GM23248 (cell line): Measurements from ENCODE around the gene METTL9. TPM values are rescaled to one million over a fixed set of nuclear protein-coding genes. Genes with fewer than 3 reads are reported as not detected.
A peak's percentile ranks its signal among the peaks of the same experiment; 100 is the strongest.
"Not testable (repeated sequence)": the region's sequence is repeated elsewhere in the genome, so short reads cannot be mapped to it uniquely, and the experiment has no call there.

Source experiments
- DNase-seq: peaks from one replicate; pipeline ENCODE4 v3.0.0-alpha.2; 2015
- H2AFZ ChIP-seq: fragments of 200-600 bp; sonication (generic); 2 replicates; pipeline ENCODE4 v1.6.1; 2016; ENCODE audit warnings: antibody characterized with exemption
- H3F3A ChIP-seq: fragments of 200-600 bp; sonication (generic); 2 replicates; pipeline ENCODE4 v1.6.1; 2016; ENCODE audit warnings: mild to moderate bottlenecking, antibody characterized with exemption, mixed run types; ENCODE audit not compliant: insufficient read depth
- H3K27ac ChIP-seq: fragments of 200-600 bp; sonication (generic); 2 replicates; pipeline ENCODE4 v1.5.1; 2016; ENCODE audit warnings: mild to moderate bottlenecking
- H3K27me3 ChIP-seq: fragments of 200-600 bp; sonication (generic); replicated peaks from 2 replicates; pipeline ENCODE4 v1.6.1; 2016; ENCODE audit warnings: mild to moderate bottlenecking; ENCODE audit not compliant: insufficient read depth
- H3K36me3 ChIP-seq: fragments of 200-600 bp; sonication (generic); 2 replicates; pipeline ENCODE4 v1.6.1; 2016; ENCODE audit warnings: low read depth, mild to moderate bottlenecking
- H3K4me1 ChIP-seq: fragments of 200-600 bp; sonication (generic); 2 replicates; pipeline ENCODE4 v1.6.1; 2016; ENCODE audit warnings: mild to moderate bottlenecking; ENCODE audit not compliant: insufficient read depth
- H3K4me2 ChIP-seq: fragments of 200-600 bp; sonication (generic); one replicate; pipeline ENCODE4 v1.6.1; 2016; ENCODE audit warnings: mild to moderate bottlenecking; ENCODE audit not compliant: unreplicated experiment
- H3K4me3 ChIP-seq: fragments of 200-600 bp; sonication (generic); 2 replicates; pipeline ENCODE4 v1.5.1; 2016; ENCODE audit warnings: mild to moderate bottlenecking
- H3K79me2 ChIP-seq: fragments of 200-600 bp; sonication (generic); 2 replicates; pipeline ENCODE4 v1.6.1; 2016; ENCODE audit warnings: mild to moderate bottlenecking; ENCODE audit not compliant: insufficient read depth
- H3K9ac ChIP-seq: fragments of 200-600 bp; sonication (generic); 2 replicates; pipeline ENCODE4 v1.6.1; 2016; ENCODE audit warnings: mild to moderate bottlenecking
- H3K9me2 ChIP-seq: fragments of 200-600 bp; sonication (generic); 2 replicates; pipeline ENCODE4 v1.6.1; 2016; ENCODE audit warnings: mixed run types, mild to moderate bottlenecking, moderate library complexity; ENCODE audit not compliant: insufficient read depth
- H3K9me3 ChIP-seq: fragments of 200-600 bp; sonication (generic); one replicate; pipeline ENCODE4 v1.6.1; 2017; ENCODE audit warnings: low read depth
- H4K20me1 ChIP-seq: fragments of 200-600 bp; sonication (generic); 2 replicates; pipeline ENCODE4 v1.6.0; 2016; ENCODE audit not compliant: insufficient read depth
- EZH2 ChIP-seq: fragments of 200-600 bp; sonication (generic); IDR thresholded peaks from 2 replicates; pipeline ENCODE4 v1.6.1; 2018; ENCODE audit warnings: antibody characterized with exemption, mild to moderate bottlenecking; ENCODE audit not compliant: insufficient read depth, poor library complexity, severe bottlenecking
- EZH2phosphoT487 ChIP-seq: fragments of 200-600 bp; sonication (generic); IDR thresholded peaks from 2 replicates; pipeline ENCODE4 v1.6.1; 2018; ENCODE audit warnings: antibody characterized with exemption, moderate library complexity, mild to moderate bottlenecking, low read depth; ENCODE audit not compliant: insufficient read depth
- WGBS, 2 experiments: methylation state at CpG; one replicate each; pipeline ENCODE4 v1.1.6; 2015 to 2017; ENCODE audit warnings: low lambda C conversion rate in 2 of 2, low coverage in 1 of 2; ENCODE audit errors: missing lambda C conversion rate in 2 of 2; 5-methylcytosine and 5-hydroxymethylcytosine counted together
- in situ Hi-C: fragments of 300-500 bp; cut with MboI; formaldehyde crosslinking; loops from 2 replicates; pipeline ENCODE4 v1.15.0; 2020
- polyA plus RNA-seq: library from polyadenylated mRNA; unstranded; fragments of >200 nt; fragmentation: Nextera tagmentation; extraction: Ambion mirVana; gene quantifications from 2 replicates; pipeline ENCODE4 v1.2.1, GENCODE V29; 2016
- total RNA-seq: library from RNA; depleted of rRNA; stranded (reverse); fragments of >200 nt; shearing (Covaris generic); gene quantifications from 2 replicates; pipeline ENCODE4 v1.2.3, GENCODE V29; 2014

The METTL9 gene
- total and polyA plus RNA-seq, 2 experiments from 2014 or later: 273 to 326 TPM

DNA sequence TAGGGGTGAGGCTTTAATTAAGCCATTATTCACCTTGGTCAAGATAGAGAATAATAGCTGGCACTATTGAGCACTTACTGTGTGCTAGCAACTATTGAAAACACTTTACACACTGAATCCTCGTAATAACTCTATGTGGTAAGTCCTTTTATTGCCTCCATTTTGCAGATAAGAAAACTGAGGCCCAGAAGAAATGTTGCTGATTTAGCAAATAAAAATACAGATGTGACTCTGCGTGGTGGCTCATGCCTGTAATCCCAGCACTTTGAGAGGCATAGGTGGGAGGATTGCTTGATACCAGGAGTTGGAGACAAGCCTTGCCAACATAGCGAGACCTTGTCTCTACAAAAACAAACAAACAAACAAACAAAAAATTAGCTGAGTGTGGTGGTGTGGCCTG is 83.8 kb downstream of the METTL9 start:
- no peaks in the 10 kb centered on the region for H3K36me3 ChIP-seq
- no peaks in the 10 kb centered on the region for H4K20me1 ChIP-seq
- H2AFZ ChIP-seq: no peak overlapping the region
- DNase-seq: no peak
- no peak overlapping the region for H3K4me2 ChIP-seq
- no peaks in the 10 kb centered on the region for H3K79me2 ChIP-seq
- no peak overlapping the region for H3K4me3 ChIP-seq
- no peaks in the 10 kb centered on the region for H3K9me2 ChIP-seq
- H3F3A ChIP-seq: no peaks in the 10 kb centered on the region
- WGBS, 2 experiments: 62 to 66% methylated on average over 3 of the region's 3 CpGs
- H3K27me3 ChIP-seq: no peaks in the 10 kb centered on the region; the same call in 1 of the 2 replicates
- no peaks in the 10 kb centered on the region for H3K4me1 ChIP-seq
- TF ChIP-seq EZH2phosphoT487 (no peak), EZH2 (no peak)
- in situ Hi-C loops: no loop called here
- no peak overlapping the region for H3K27ac ChIP-seq
- H3K9me3 ChIP-seq: no peaks in the 10 kb centered on the region
- H3K9ac ChIP-seq: no peak overlapping the region

DNA sequence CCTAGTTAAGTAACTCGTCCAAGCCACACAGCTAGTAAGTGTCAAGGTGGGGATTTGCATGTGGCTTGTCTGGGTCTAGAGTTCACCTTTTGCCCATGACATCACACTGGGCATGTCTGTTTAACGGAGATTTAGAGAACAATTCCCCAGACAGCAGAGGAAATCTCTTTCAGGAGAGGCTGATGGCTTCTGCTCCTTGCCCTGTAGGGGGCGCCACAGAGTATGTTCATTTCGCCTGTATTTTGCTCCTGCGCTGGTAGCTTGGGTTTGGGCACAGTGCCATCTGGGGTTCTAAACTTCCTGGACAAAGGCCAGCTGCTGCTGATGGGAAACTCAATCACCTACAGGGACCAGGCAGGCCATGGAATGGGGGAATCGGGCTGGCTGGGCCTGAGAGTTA is 84.8 kb downstream of the METTL9 start:
- Histone ChIP-seq H3F3A (no peaks in the 10 kb centered on the region), H3K4me3 (no peak overlapping the region), H3K27ac (no peak overlapping the region), H3K27me3 (no peaks in the 10 kb centered on the region; the same call in 1 of the 2 replicates), H3K4me1 (no peaks in the 10 kb centered on the region), H3K4me2 (no peak overlapping the region), H3K79me2 (no peaks in the 10 kb centered on the region), H3K9me2 (no peaks in the 10 kb centered on the region), H3K36me3 (no peaks in the 10 kb centered on the region), H4K20me1 (no peaks in the 10 kb centered on the region), H3K9me3 (no peaks in the 10 kb centered on the region), H2AFZ (no peak overlapping the region), H3K9ac (no peak overlapping the region)
- WGBS, 2 experiments: 18 to 20% methylated on average over 6 of the region's 6 CpGs
- no peak for TF ChIP-seq EZH2
- TF ChIP-seq EZH2phosphoT487: no peak
- in situ Hi-C loops: no loop called here
- peak; percentile 17 for DNase-seq

DNA sequence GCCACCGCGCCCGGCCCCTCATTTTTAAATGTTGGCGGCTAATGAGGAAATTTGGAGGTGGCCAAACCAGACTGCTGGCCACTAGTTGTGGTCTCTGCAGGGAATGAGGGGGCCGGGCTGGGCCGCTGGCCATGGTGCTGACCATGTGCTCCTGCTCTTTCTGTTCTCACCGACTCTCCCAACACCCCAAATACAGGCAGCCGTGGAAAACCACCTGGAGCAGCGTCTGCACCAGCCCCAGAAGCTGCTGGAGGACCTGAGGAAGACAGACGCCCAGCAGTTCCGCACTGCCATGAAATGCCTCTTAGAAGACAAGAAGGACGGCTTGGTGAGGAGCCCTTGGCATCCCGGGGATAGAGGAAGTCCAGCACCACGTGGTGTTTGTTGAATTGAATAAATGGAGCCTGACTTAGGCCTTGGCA is 85.7 kb downstream of the METTL9 start:
- H3K4me2 ChIP-seq: no peak overlapping the region
- H3F3A ChIP-seq: no peaks in the 10 kb centered on the region
- in situ Hi-C loops: no loop called here
- no peaks in the 10 kb centered on the region for H4K20me1 ChIP-seq
- 48 to 49% methylated on average over 14 of the region's 14 CpGs for WGBS, 2 experiments
- H3K9ac ChIP-seq: no peak overlapping the region
- TF ChIP-seq EZH2phosphoT487 (no peak), EZH2 (no peak)
- H3K9me2 ChIP-seq: no peaks in the 10 kb centered on the region
- no peak overlapping the region for H3K27ac ChIP-seq
- H3K79me2 ChIP-seq: no peaks in the 10 kb centered on the region
- no peak for DNase-seq
- H3K4me3 ChIP-seq: no peak overlapping the region
- H2AFZ ChIP-seq: no peak overlapping the region
- no peaks in the 10 kb centered on the region for H3K4me1 ChIP-seq
- H3K36me3 ChIP-seq: no peaks in the 10 kb centered on the region
- H3K27me3 ChIP-seq: no peaks in the 10 kb centered on the region; the same call in 1 of the 2 replicates
- no peaks in the 10 kb centered on the region for H3K9me3 ChIP-seq

DNA sequence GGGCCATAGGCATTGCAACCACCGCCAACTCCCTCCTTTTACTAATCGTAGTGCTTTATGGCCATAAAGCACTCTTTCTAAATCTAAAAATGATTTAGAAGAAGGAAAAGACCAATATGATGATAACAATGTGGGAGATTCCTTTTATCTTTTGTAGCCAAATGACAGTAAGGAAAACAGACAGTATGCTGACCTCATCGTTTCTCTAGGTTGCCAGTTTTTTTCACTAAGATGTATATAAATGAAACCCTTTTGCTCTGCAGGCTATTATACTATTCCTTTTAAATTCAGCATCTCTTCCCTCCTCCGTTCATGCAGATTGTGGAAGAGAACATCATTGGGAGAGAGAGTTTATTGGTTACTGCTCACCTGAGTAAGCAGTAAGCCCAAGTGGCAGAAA is 89.7 kb downstream of the METTL9 start:
- no peak overlapping the region for H2AFZ ChIP-seq
- TF ChIP-seq EZH2phosphoT487 (no peak), EZH2 (no peak)
- no peaks in the 10 kb centered on the region for H3K9me2 ChIP-seq
- H3K4me2 ChIP-seq: no peak overlapping the region
- no peak for DNase-seq
- in situ Hi-C loops: no loop called here
- no peaks in the 10 kb centered on the region for H3F3A ChIP-seq
- no peak overlapping the region for H3K9ac ChIP-seq
- H3K27ac ChIP-seq: no peak overlapping the region
- no peaks in the 10 kb centered on the region for H3K4me1 ChIP-seq
- no peaks in the 10 kb centered on the region for H3K9me3 ChIP-seq
- H3K79me2 ChIP-seq: no peaks in the 10 kb centered on the region
- H4K20me1 ChIP-seq: no peaks in the 10 kb centered on the region
- no peaks in the 10 kb centered on the region for H3K27me3 ChIP-seq
- WGBS, 2 experiments: 41 to 46% methylated on average over 4 of the region's 4 CpGs
- no peaks in the 10 kb centered on the region for H3K36me3 ChIP-seq
- no peak overlapping the region for H3K4me3 ChIP-seq

DNA sequence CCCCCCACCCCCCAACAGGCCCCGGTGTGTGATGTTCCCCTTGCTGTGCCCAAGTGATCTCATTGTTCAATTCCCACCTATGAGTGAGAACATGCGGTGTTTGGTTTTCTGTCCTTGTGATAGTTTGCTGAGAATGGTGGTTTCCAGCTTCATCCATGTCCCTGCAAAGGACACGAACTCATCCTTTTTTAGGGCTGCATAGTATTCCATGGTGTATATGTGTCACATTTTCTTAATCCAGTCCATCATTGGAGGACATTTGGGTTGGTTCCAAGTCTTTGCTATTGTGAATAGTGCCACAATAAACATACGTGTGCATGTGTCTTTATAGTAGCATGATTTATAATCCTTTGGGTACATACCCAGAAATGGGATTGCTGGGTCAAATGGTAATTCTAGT is 91.6 kb downstream of the METTL9 start:
- WGBS, 2 experiments: 56 to 57% methylated on average over 4 of the region's 4 CpGs
- H3K9me3 ChIP-seq, H3K9me2 ChIP-seq, H3F3A ChIP-seq, H4K20me1 ChIP-seq, H3K27me3 ChIP-seq, H3K4me1 ChIP-seq, H3K79me2 ChIP-seq, H3K4me3 ChIP-seq, H3K36me3 ChIP-seq, H3K27ac ChIP-seq, in situ Hi-C loops, H2AFZ ChIP-seq, H3K9ac ChIP-seq, DNase-seq, H3K4me2 ChIP-seq: not testable (repeated sequence)
